Suppressor macrophage treated with lipopolysaccharide for 1 hour (primary cell): Measurements from ENCODE around the gene SPECC1L.
A peak's percentile ranks its signal among the peaks of the same experiment; 100 is the strongest.

Source experiments
- DNase-seq, 3 donors: peaks; one replicate each; pipeline ENCODE4 v3.0.0-alpha.2; 2020 to 2022

SPECC1L gene

GRCh38 chr22:24418786-24419474 lies 148.3 kb downstream of the SPECC1L start:
- DNase-seq, result no peak

DNA sequence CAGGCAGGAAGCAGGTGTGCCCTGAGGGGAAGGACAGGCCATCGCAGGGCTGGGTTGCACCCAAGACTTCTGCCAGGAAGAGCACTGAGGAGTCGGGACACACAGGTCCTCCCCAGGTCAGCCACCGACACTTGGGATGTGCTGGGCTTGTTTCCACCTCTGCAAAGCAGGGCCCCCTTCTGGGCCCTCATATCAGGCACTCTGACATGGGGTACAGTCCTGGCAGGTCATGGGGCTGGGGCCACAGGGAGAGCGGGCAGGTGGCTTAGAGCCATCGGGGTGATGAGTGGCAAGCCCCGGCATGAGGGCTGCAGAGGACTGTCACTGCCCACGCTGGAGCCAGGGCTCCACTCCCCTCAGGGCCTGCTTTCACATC lies 148.8 kb downstream of the SPECC1L start:
- no peak for DNase-seq

DNA sequence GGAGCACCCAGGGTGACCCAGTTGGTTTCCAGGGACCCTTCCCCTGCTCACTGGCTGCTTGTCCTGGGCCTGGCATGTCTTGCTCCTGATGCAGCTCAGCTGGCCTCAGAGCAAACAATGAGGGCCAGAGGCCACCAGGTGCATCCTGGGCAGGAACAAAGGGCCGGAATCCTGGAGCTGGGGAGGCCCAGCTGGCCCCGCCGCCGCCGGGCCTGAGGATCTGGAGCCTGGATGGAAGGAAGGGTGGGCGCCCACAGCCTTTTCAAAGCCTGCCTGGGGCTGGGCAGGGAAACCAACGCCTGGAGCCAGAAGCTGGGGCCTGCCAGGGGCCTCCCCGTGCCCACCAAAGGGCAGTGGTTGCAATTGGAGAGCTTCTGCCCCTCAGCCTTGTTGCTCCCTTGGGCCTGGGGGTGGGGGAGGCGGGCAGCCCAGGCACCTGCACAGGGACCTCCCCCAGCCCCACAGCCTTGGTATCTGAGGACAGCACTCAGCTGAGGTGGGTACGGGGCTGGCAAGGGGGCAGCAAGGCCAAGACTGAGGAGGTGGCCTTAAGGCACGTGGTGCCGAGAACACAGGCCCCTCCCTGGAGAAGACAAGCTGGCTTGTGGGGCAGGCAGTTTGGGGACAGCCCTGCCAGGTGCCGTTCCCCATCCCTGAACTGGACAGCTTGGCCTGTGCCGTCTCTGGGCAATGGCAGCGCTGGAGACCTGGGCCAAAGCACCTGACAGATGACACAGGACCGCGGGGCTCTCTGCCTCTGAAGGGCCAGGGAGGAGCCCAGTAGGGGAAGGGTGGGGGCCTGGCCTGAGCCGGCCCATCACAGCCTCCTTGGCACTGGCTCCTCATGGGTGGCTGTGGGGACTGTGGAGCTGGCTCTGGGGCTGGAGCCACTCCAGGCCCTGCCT lies 149.7 kb downstream of the SPECC1L start:
- DNase-seq, result no peak

DNA sequence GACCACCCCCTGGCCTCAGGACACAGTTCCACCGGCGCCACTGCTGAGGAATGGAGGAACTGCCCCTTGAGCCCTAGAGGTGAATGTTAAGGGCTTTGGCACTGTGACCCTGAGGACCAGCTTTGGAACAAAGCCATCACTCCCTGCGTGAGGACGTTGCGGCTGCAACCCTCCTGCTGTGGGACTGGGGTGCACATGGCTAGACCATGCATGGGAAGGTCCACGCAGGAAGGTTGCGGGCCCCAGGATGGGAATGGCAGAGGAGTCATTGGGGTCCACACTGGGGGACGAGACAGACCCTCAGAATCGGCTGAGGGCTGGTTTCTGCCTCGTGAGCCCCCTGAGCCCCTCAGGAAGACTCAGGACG lies 150.3 kb downstream of the SPECC1L start:
- DNase-seq, result no peak

DNA sequence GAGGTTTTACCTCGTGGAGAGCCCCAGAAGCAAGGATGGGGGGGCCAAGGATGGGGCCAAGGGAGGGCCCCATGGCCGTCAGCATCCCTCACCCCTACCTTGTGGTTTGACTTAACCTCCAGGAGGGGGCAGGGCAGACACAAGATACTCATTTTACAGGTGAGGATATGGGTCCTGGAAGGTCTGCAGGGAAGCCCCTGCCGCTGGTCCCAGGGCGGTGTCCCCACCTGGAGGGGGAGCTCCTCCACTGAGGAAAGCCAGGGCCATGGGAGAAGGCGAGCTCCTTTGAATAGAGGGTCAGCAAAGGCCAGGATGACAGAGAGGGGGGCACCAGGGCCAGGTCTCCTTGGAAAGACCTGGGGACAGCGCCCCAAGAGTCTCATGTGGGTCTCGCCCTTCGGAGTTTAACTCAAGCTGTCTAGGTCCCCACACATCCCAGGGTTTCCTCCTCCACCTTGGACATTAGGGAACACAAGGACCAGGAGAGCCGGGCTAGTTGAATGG lies 150.8 kb downstream of the SPECC1L start:
- DNase-seq, result no peak

GRCh38 chr22:24422102-24422665 lies 151.6 kb downstream of the SPECC1L start:
- no peak for DNase-seq

GRCh38 chr22:24423519-24424000 lies 152.9 kb downstream of the SPECC1L start:
- peak; percentile 72 to 92 (median 83) for DNase-seq

DNA sequence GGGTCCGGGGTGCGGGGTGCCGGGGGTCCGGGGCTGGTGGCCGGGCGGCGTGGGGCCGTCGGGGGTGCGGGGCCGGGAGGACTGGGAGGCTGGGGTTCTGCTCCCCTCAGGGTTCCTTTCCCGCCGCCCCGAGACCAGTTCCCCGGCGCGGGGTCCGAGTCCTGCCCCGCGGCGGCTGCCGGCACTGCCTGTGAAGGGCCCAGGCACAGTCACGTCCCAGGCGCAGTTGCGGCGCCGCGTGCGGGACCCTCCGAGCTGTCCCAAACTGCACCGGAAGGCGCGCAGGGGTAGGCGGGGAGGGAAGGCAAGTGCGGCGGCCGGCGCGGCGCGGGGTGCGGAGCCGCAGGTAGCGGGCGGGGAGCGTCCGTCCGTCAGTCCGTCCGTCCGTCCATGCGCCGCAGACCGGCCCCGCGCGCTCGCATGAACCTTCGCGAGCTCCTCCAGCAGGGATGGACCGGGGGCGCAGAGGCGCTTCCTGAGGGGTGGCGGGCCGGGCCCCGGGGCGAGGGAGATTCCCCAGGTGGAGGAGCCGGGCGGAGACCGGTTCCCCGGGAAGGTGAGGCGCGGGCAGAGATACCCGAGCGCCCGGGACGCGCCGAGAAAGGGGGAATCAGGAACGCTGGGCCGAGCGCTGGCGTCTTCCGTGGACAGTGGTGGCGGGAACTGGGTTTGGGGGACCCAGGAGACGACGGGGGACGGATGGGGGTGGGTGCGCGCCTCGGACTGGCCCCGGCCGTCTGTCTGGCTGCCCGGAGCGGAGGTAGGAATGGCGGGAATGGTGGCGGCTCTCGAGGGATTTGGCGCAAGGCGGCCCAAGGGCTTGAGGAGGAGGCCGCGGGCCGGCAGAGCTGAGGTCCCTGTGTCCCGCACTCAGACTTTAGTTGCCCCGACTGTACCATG lies 153.6 kb downstream of the SPECC1L start:
- peak in 2 of 3 donors; percentile 33 to 58 for DNase-seq

GRCh38 chr22:24424901-24425775 lies 154.5 kb downstream of the SPECC1L start:
- DNase-seq, result no peak

- DNase-seq, result no peak
Observed at GRCh38 chr22:24426436-24426835, 155.8 kb downstream of the SPECC1L start.

DNA sequence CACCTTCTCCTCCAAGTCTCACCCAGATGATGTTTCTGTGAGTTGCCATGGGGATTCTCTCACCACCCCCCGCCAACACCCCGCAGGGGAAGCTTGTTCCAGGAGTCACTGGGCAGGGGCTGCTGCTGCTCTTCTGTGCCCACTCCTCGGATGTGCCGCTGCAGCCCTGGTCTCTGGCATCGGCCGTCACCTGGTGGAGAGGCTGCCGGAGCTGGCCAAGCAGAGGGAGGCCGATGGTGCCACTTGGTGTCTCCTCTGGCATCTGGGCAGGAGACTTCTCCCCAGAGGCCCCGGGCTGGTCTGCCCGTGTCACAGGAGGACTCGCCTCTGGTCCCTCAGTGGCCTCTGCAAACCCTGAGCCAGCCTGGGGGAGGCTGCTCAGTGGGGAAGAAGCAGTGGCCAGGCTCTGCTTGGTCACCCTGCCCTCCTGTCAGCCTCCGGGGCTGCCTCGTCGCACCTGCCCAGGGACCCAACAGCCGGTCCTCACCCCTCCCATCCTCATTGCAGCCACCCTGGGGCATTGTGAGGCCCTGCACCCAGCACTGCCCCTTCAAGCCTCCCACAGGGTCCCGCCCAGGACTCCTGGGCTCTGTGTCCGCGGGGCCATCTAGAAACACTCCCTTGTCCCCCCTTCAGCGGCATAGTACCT lies 156.3 kb downstream of the SPECC1L start:
- DNase-seq, result no peak

GRCh38 chr22:24427500-24428164 lies 157.0 kb downstream of the SPECC1L start, which contains the start of gene ADORA2A:
Gene ADORA2A (plus strand): TSS chr22:24427599. CDS start chr22:24433405, 5,806 bp downstream.
- peak in 1 of 3 donors; percentile 38 for DNase-seq

DNA sequence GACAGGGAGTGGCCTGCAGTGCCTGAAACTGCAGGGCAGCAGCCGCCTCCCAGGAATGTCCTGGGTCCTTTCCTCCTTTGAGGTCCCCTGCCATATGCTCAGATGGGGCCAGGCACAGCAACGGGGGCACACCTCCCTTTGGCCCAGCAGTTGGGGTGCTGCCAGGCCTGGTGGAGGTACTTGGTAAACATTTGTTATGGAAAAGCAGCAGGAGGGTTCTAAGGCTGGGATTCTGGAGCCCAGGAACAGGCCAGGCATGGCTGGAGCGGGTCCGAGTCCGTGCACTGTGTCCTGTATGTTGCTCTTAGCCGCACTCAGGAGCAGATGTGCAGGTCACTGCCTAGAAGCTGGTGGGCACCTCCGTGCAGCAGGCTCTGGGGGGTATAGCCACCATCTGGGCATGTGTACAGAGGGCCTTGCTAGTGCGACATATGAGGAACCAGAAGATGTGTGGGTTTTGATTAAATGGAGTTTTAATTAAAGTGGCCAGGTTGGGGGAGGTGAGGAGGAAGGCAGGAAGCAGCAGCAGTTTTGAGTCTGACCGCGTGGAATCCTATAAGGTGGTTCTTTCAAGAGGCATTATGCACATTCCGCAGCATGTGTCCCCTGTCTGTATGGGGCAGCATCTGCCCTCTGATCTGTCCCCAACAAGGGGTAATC lies 158.2 kb downstream of the SPECC1L start:
- no peak for DNase-seq

DNA sequence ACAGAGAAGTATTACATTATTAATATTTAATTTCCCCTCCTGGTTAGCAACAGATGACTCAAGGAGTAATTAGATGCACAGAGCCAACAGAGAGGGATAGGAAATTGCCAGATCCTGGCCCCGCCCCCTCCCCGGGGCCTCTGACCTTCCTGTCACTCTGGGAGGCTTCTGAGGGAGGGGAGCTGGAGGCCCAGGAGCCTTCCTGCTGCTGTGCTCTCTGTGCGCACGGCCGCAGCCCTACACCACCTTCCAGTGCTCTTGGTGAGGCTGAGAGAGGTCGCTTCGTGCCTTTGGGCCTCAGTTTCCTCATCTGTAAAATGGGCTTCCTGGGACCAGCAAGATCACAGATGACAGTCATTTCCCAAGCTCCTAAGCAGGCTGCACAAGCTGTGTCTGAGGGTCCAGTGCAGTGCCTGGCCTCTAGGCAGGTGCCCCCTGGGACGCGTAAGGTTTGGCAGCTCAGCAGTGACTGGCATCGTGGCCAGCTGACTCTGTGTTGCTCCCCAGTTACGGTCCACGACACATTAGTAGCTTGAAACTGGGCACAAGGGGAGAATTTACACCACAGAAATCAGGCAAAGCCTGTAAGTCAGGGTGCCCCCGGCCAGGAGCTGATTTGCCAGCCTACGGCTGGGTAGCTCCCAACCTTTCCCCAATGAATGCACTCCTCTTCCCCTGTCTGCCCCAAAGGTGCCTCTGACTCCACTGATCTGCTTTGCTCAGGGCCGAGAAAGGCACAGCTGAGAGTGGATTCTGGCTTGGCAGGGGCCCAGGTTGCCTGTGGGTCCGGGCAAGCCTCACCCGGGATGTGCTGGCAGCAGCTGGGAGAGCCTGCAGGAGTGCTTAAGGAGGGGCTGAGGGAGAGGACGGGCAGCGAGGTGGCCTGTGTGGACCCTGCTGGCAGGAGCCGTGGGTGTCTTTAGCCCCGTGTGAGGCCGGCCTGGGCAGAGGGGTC lies 159.1 kb downstream of the SPECC1L start:
- DNase-seq, result peak; percentile 54 to 65 (median 61)

GRCh38 chr22:24430431-24431308 lies 160.0 kb downstream of the SPECC1L start:
- DNase-seq, result no peak

DNA sequence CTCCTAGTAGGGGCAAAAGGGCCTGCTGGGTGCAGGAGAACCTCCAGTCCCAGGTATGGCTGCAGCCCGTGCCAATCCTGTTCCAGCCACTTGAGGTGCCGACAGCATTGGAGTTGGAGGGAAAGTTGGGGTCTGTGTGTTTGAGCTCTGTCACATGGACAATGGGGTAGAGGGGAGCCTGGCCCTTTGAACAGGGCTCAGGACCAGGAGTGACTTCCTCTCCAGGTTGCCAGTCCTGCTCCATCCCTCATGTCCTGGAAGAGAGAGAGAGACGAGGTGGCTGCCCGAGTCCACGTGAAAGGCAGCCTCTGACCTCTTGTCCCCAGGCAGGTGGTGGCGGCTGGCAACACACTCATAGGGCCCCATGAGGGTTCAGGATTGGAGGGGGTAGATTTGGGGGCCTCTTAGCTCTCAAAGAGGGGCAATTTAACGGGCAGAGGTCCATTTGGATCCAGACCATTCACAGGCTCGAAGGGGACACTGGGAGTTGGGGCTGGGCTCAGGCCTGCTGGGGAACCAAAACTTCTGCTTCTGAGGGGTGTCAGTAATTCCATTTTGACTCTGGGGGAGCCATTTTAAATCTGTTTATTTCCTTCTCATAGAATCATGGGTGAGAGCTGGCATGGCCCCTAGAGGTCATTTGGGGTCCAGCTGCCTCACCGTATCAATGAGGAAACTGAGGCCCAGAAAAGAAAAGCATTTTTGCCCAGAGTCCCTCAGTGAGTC lies 160.8 kb downstream of the SPECC1L start:
- DNase-seq, result no peak
